Measurements from ENCODE around the gene FOXN4.

Gene FOXN4

GRCh38 chr12:109279525-109279924 lies 29.6 kb downstream of the FOXN4 start:
- no peak for TF ChIP-seq CTCF (IDR thresholded peaks at IDR 0.05)
- TF ChIP-seq ZFX (IDR thresholded peaks at IDR 0.05; ENCODE audit: borderline replicate concordance) = no peak
- no peak overlapping the region for H3K27ac ChIP-seq

GRCh38 chr12:109278912-109279311 lies 30.2 kb downstream of the FOXN4 start:
- TF ChIP-seq CTCF (IDR thresholded peaks at IDR 0.05) (no peak), ZFX (IDR thresholded peaks at IDR 0.05; ENCODE audit: borderline replicate concordance) (no peak)
- no peak overlapping the region for H3K27ac ChIP-seq

GRCh38 chr12:109277899-109278762 lies 31.0 kb downstream of the FOXN4 start:
- TF ChIP-seq ZFX (IDR thresholded peaks at IDR 0.05; ENCODE audit: borderline replicate concordance) = no peak
- no peak overlapping the region for H3K27ac ChIP-seq

- no peak for TF ChIP-seq CTCF (IDR thresholded peaks at IDR 0.05)
- TF ChIP-seq ZFX (IDR thresholded peaks at IDR 0.05; ENCODE audit: borderline replicate concordance) = no peak
These were observed 31.7 kb downstream of the FOXN4 start for GRCh38 chr12:109277255-109277898.

GRCh38 chr12:109276160-109276559 lies 32.9 kb downstream of the FOXN4 start:
- TF ChIP-seq CTCF (IDR thresholded peaks at IDR 0.05) (no peak), ZFX (IDR thresholded peaks at IDR 0.05; ENCODE audit: borderline replicate concordance) (no peak)
- H3K27ac ChIP-seq = no peak overlapping the region

More at GRCh38 chr12:109277255-109277898, 31.7 kb downstream of the FOXN4 start:
- no peak overlapping the region for H3K27ac ChIP-seq

- H3K27ac ChIP-seq = no peak overlapping the region
- TF ChIP-seq ZFX (IDR thresholded peaks at IDR 0.05; ENCODE audit: borderline replicate concordance) (no peak), CTCF (IDR thresholded peaks at IDR 0.05) (no peak)
These were observed 33.9 kb downstream of the FOXN4 start for GRCh38 chr12:109275173-109275572.

GRCh38 chr12:109274381-109274780 lies 34.7 kb downstream of the FOXN4 start:
- TF ChIP-seq ZFX (IDR thresholded peaks at IDR 0.05; ENCODE audit: borderline replicate concordance) (no peak), CTCF (IDR thresholded peaks at IDR 0.05) (no peak)
- H3K27ac ChIP-seq = no peak overlapping the region

Data from 22Rv1 (cell line).